ENCODE results near the gene PTPRH. TPM values are rescaled to one million over a fixed set of nuclear protein-coding genes. Genes with fewer than 3 reads are reported as not detected.

PTPRH gene
- total and polyA plus RNA-seq, 10 donors: 6.5 to 97.9 (median 48.9) TPM

- peak overlapping the region in 7 of 8 donors; percentile 93 to 98 (median 96) for H3K27ac ChIP-seq
Observed at GRCh38 chr19:55256562-55257460, 47.5 kb upstream of the PTPRH start.

GRCh38 chr19:55255618-55256423, 46.5 kb upstream of the PTPRH start:
- TF ChIP-seq POLR2A (IDR thresholded peaks at IDR 0.05) (no peak), POLR2AphosphoS5 (IDR thresholded peaks at IDR 0.05) (peak; percentile 43 to 72 (median 58))
- TF ChIP-seq, protein P1, sequence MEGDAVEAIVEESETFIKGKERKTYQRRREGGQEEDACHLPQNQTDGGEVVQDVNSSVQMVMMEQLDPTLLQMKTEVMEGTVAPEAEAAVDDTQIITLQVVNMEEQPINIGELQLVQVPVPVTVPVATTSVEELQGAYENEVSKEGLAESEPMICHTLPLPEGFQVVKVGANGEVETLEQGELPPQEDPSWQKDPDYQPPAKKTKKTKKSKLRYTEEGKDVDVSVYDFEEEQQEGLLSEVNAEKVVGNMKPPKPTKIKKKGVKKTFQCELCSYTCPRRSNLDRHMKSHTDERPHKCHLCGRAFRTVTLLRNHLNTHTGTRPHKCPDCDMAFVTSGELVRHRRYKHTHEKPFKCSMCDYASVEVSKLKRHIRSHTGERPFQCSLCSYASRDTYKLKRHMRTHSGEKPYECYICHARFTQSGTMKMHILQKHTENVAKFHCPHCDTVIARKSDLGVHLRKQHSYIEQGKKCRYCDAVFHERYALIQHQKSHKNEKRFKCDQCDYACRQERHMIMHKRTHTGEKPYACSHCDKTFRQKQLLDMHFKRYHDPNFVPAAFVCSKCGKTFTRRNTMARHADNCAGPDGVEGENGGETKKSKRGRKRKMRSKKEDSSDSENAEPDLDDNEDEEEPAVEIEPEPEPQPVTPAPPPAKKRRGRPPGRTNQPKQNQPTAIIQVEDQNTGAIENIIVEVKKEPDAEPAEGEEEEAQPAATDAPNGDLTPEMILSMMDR (IDR thresholded peaks at IDR 0.05 in 8 of 11, conservative IDR thresholded peaks at IDR 0.05 in 3 of 11): no peak
- Histone ChIP-seq H3K27ac (peak overlapping the region; percentile 84 to 98 (median 96)), H3K27me3 (replicated peaks in 1 of 7) (no peaks in the 10 kb centered on the region), H3K4me1 (peaks cover 66 to 88% (median 83%) of the 10 kb centered on the region in 6 donors), H3K36me3 (no peaks in the 10 kb centered on the region), H3K9me3 (no peaks in the 10 kb centered on the region), H3K4me3 (peak overlapping the region; percentile 22 to 96 (median 90))
- WGBS, 5 donors: 23 to 32% (median 24%) methylated on average over 16 to 17 of the region's 17 CpGs
- peak; percentile 87 for DNase-seq
- intact Hi-C loops (cut with DNase I; ENCODE audit: low total_unique reads): loop anchor here (10.0 kb wide), 1 partner anchor 71 kb away; the partner anchor contains the start of gene SYT5

More at GRCh38 chr19:55256562-55257460, 47.5 kb upstream of the PTPRH start:
- TF ChIP-seq POLR2A (IDR thresholded peaks at IDR 0.05) (no peak), POLR2AphosphoS5 (IDR thresholded peaks at IDR 0.05) (no peak)
- TF ChIP-seq, protein P1 (IDR thresholded peaks at IDR 0.05 in 8 of 11, conservative IDR thresholded peaks at IDR 0.05 in 3 of 11): no peak
- WGBS, 5 donors: 19 to 27% (median 23%) methylated on average over 22 of the region's 22 CpGs
- Histone ChIP-seq H3K36me3 (peaks cover 0 to 2% (median 0%) of the 10 kb centered on the region in 6 donors), H3K9me3 (no peaks in the 10 kb centered on the region), H3K27me3 (replicated peaks in 1 of 7) (no peaks in the 10 kb centered on the region), H3K4me1 (peaks cover 56 to 78% (median 73%) of the 10 kb centered on the region in 6 donors), H3K4me3 (peak overlapping the region; percentile 79 to 96 (median 90))
- peak; percentile 75 for DNase-seq
- intact Hi-C loops (cut with DNase I; ENCODE audit: low total_unique reads): loop anchor here (10.0 kb wide), 1 partner anchor 72 kb away; the partner anchor contains the start of gene SYT5

DNA sequence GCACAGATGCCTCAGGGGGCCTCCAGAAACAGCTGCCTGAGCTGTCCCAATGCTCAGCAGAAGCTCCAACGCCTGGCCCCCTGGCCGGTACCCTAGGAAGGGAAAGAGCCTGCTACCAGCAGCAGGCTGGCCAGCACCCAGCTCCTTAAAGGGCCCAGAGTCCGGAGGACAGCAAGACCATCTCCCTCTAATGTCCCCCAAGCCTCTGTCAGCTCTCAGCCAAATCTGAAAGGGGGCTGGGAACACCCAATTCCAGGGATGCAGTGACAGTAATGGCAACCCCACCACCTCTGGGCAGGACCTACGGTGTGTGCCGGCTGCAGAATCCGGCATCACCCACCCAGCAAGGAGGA, 45.3 kb upstream of the PTPRH start:
- intact Hi-C loops (cut with DNase I; ENCODE audit: low total_unique reads): loop anchor here (10.0 kb wide), 1 partner anchor 70 kb away; the partner anchor contains the start of gene SYT5

More for the DNA sequence above, 45.3 kb upstream of the PTPRH start:
- DNase-seq: no peak
- Histone ChIP-seq H3K27ac (peak overlapping the region; percentile 84 to 98 (median 96)), H3K27me3 (replicated peaks in 1 of 7) (no peaks in the 10 kb centered on the region), H3K36me3 (peaks cover 0 to 9% (median 0%) of the 10 kb centered on the region in 6 donors), H3K4me1 (peaks cover 69 to 90% (median 87%) of the 10 kb centered on the region in 6 donors), H3K9me3 (no peaks in the 10 kb centered on the region), H3K4me3 (peak overlapping the region; percentile 22 to 96 (median 90))
- TF ChIP-seq POLR2AphosphoS5 (IDR thresholded peaks at IDR 0.05): peak in 1 of 3 donors; percentile 0
- TF ChIP-seq, protein P1 (IDR thresholded peaks at IDR 0.05 in 8 of 11, conservative IDR thresholded peaks at IDR 0.05 in 3 of 11): no peak
- WGBS, 5 donors: 7 to 16% (median 8%) methylated on average over 5 to 6 of the region's 6 CpGs

Measured in spleen (tissue), 11 donors.